ENCODE data around the gene NRP1.
"Not testable (repeated sequence)": the region's sequence is repeated elsewhere in the genome, so short reads cannot be mapped to it uniquely, and the experiment has no call there.

Gene NRP1

DNA sequence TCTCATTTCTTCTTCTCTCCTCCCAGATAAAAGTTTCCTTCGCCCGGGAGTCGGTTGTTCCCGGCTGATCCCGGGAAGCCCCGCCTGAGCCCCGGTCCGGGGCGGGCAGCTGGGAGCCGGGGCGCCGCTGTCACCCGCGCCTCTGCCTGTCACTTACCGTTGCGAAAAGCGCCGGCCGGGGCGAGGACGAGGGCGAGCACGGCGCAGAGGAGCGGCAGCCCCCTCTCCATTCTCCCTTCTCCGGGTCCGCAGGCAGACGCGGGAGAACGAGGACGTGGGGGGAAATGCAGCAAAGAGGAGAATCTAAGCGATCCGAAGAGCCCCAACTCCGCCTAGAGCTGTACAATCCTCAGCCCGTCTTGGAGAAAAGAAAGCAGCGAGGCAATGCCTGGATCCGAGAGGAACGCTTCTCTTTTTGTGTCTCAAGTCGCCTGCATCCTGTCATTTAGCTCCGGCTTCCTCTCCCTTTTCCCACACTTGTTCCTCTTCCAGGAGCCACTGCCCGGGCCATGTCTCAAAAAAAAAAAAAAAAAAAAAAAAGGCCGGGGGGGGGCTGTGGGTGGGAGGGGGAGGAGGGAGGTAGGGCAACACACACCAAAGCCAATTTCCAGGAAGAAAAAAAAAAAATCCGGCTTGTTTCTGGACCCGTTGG lies at the start of gene NRP1:
NRP1 (minus strand) TSS at position 515 of the 652 bp plus-strand sequence; CDS start at position 230, 285 bp downstream.
- DNase-seq (ENCODE audit: low spot score) = no peak

DNA sequence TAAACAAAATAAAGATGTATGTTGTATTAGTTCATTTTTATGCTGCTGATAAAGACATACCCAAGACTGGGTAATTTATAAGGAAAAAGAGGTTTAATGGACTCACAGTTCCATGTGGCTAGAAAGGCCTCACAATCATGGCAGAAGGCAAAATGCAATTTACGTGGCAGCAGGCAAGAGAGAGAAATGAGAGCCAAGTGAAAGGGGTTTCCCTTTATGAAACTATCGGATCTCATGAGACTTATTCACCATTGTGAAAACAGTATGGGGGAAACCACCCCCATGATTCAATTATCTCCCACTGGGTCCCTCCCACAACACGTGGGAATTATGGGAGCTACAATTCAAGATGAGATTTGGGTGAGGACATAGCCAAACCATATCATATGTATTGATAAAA lies 49.7 kb upstream of the NRP1 start:
- DNase-seq (ENCODE audit: low spot score) = not testable (repeated sequence)

DNA sequence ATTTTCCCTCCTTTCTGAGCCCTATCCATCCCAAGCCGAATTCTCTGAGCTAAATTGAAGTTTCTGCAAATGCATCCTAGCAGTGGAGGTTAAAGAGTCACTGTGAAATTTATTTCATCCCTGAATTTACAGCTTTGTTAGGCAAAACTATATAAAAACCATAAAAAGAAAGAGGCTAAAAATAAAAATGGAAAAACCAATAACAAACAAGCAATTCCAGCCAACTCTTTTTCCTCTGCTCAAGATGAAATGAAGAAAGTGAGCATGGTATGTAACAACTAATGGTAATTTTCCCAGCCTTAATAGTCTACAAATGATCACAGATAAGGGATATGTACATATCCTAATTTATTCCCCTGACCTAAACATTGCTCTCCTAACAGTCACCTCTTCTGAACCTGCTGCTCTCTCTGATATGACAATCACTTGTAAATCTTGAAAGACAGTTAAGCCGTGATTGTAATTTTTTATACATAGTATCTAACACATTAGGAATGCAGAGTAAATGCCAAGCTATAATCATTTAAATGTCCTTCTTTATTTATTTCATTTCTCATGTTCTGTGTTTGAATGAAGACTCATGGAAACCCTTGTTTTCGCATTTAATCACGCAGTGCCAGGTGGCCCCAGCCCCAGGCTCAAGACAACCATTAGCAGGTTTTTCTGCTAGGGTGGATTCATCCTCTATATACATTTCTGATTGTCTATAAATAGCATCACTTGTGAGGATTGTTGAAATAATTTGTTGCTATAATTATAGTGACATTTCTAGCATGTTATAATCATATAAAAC lies 48.6 kb upstream of the NRP1 start:
- DNase-seq (ENCODE audit: low spot score) = no peak

DNA sequence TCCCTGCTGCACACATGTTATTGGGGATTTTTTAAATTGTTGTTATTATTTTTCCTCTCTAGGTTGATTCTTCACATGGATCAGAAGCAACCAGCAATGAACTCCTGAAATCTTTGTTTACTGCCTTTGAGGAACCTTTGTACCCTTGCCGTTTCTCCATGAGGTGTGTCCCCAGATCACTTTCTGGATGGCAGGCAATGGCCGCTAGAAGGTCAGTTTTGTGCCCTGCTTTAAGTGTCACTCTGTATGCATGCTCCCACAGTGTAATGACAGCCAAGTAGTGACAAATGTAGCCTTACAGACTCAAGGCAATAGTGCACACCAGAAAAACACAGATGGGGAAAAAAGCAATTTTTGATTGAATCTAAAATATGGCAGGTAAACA lies 47.7 kb upstream of the NRP1 start:
- no peak for DNase-seq (ENCODE audit: low spot score)

DNA sequence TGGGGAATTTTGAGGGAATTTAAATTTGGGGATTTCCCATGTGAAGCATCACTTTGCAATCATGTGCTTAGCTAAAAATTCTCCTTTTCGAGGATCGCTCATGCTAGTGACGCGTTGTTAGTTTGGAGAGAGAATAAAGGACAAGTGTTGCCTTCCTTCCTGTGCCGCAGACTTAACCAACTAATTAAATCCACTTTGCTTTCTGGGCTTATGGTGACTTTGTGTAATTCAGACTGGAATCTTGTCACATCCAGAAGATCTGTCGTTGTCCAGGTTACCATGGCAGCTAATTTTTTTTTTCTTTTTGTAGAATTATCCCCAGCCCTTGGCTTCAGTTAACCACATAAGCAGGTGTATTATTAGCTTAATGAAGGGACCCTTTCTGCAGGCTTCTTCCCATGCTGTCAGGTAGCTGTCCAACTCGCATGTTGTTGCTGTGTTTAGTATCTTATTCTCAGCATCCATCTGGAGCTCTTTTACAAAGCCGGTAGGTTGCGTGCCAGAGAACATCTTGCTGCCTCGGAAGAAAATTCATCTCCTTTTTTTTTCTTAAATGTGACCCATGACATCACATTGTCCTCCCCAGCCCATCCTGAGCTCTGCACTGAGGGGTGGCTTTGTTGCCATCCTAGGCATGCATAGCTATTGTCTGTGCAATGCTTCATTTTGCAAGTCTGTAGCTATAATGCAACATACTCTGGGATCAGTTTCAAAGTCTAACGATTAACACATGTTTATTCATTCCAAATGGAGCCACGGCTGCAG lies 47.2 kb upstream of the NRP1 start:
- DNase-seq (ENCODE audit: low spot score) = no peak

DNA sequence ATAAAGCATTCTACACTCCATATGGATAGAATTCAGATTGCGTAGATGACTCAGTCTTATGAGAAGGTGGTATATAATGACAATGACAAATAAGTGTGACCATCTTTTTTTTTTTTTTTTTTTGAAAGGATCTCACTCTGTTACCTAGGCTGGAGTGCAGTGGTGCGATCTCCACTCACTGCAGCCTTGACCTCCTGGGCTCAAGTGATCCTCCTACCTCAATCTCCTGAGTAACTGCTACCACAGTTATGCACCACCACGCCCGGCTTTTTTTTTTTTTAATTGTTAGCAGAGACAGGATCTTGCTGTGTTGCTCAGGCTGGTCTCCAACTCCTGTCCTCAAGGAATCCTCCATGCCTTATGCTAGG lies 43.2 kb upstream of the NRP1 start:
- DNase-seq (ENCODE audit: low spot score) = no peak

DNA sequence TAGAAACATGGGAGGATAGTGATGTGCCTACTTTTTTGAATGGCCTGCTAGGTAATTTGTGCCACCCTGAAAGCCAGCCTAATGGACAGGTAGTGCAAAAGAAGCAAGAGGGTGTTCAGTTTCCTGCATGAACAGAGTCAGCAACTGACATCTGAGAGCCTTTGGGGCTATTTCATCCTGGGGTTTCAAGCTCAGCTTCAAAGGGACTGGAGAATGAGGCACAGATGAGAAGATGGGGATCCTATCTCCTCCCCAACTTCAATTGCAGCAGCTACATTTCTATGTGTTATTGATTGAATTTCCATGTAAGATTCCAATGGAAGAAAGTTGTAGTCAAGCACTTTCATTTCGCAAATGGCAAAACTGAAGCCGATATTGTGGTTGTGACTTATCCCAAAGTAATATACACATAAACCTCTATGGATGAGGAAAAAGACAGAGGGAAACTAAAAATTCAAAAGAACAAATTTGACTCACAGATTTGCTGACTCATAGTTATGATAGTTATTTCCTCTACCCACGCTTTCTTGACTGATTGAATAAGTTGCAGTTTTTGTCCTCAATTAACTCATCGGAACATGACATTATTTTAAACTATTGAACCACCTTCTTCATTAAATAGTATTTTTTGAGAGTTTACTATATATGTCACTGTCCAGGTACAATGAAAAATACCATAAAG lies 42.6 kb upstream of the NRP1 start:
- no peak for DNase-seq (ENCODE audit: low spot score)

DNA sequence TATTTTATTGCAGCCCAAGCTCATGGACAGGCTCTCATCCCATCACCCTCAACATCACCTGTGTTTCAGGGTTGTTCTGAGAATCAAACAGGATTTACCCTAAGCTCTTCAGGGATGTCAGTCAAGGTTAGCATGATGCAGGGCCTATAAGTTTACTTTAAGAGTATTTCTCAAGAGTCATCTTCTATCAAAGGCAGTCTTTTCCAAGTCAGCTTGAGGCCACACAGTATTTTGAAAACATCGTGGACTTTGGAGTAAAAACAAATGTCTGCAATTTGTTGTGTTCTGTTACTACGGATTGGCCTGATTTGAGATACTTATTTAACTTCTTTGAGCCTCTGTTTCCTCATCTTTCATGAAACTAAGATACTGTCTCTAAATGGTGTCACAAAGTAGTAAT lies 42.0 kb upstream of the NRP1 start:
- DNase-seq (ENCODE audit: low spot score) = no peak

DNA sequence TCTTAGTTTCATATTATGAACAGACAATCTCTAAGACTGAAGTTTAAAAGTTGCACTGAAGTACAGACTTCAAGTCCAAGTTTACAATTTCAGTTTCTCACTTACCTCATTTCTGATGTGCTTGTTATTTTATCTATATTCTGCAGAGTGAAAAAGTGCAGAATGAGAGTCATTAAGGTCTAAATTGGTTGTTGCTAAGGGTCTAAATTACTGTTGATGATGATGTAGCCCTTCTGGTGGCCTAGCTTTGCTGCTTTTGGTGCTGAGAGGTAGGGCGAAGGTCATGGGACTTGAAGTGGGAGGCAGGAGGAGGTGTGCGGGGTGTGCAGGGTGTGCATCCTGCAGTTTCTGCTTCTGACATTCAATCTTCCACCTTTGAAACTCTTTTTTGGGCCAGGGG lies 38.8 kb upstream of the NRP1 start:
- no peak for DNase-seq (ENCODE audit: low spot score)

DNA sequence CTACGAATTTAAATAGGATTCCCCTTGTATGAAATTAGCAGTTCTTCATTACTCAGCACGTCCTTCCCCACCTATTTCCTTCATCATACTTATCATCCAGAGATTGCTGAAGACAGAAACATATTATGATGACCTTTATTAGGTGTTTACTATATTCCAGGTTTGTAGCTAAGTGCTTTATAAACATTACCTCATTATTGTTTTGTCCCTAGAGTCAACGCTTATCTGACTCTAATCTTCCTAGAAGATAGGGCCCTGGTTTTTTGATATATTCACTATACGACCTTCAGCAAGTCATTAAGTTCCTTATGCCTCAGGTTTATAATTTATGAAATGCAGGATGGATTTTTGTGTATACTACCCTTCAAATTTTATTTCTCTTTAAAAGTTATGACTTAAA lies 36.8 kb upstream of the NRP1 start:
- no peak for DNase-seq (ENCODE audit: low spot score)

DNA sequence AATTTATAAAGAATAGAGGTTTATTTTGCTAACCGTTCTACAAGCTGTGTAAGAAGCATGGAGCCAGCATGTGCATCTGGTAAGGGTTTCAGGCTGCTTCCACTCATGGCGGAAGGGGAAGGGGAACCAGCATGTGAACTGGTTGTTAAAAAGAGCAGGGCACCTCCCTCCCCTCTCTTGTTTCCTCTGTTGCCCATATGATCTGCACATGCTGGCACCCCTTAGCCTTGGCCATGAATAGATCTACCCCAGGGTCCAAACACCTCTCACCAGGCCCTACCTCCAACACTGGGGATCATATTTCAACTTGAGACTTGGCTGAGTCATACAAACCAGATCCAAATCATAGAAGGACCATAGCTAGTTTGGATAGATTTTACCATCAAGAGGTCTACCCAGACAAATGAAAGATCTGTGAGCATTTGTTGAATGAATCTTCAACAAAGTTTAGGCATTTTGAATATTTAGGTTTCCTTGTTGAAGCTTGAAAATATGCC lies 36.0 kb upstream of the NRP1 start:
- DNase-seq (ENCODE audit: low spot score) = no peak

DNA sequence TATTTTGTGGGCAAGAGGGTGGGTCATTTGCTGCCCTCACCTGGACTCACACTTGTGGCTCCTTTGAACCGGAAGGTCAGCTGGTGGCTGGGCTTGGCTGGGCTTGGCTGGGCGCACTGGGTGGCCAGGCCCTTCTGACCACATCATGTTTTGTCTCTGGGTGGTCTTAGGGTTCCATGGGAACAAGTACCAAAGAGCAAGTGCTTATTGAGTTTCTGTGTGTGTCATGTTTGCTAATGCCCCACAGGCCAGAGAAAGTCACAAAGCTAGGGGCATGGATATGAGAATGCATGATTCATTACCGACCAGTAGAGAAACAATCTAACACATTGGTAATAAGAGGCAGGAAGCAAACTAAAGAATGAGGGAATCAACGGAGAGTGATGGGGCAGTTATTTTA lies 33.6 kb upstream of the NRP1 start:
- DNase-seq (ENCODE audit: low spot score) = no peak

DNA sequence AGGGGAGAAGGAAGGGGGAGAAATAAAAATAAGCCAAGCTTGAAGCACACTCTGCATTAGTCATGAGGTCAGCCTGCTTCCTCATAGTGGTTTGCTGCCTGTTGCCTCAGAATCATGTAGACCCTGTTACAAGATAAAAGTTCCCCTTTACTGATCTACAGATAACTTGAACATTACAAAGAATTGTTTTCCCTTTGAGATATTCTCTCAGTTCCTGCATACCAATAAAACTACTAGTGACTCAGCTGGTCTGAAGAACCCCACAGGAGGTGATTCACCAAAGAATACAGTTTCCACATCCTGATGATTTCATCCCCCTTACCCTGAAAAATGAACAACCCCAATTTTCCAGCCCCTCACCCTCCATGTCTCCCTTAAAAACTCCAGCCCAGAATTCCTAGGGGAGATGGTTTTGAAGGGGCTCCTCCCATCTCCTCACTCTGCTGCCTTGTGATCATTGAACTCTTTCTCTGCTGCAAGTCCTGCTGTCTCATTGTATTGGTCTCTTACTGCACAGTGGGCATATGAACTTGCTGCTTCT lies 31.5 kb upstream of the NRP1 start:
- no peak for DNase-seq (ENCODE audit: low spot score)

DNA sequence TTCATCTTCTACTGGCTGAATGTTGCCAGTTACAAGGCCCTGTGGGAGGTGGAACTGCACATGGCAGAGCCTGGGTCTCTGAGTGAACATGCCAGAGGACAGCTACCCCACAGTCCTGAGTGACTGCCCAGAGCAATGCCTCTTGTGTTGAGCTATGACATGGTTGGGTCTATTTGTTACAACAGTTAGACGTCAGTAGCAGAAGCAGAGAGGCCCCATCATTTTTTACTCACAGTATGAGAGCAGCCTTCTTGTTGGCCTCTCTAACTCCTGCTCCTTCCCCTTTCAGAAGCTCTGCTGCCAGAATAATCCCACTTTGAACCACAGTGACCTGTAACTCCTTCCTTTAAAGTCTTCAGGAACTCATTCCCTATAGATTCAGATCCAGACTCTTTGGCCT lies 30.8 kb upstream of the NRP1 start:
- DNase-seq (ENCODE audit: low spot score) = no peak

DNA sequence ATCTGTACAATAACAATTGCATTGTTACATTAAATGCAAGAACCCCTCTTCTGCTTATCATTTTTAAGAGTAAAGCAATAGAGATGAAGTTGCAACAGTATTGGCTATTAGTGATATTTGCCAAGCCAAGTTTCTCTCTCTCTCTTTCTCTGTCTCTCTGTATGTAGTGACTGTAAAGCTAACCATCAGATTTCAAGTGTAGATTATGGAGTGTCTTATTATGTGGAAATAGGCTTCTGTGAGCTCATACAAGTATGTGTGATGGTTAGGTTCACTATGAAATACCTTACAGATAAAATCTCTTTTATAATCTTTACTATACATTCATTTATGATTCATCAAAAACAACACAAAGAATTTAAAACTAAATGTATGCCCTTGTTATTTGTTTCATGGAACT lies 28.6 kb upstream of the NRP1 start:
- DNase-seq (ENCODE audit: low spot score) = no peak

DNA sequence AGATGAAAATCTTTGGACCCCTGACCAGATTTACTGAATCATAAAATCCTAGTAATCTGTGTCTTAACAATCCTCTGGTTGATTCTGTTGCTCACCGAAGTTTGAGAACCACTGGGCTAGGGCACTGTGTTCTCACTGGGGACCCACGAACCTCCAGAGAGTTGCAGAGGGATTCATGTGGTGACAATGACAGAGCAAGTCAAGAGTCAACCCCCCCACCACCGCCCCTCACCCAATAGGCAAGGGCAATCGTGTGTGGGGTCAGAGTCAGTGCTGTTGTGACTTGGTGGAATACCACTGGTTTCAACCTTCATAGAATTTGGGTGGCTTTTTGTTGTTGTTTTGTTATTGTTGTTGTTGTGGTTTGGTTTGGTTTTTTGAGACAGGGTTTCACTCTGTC lies 23.5 kb upstream of the NRP1 start:
- DNase-seq (ENCODE audit: low spot score) = no peak

DNA sequence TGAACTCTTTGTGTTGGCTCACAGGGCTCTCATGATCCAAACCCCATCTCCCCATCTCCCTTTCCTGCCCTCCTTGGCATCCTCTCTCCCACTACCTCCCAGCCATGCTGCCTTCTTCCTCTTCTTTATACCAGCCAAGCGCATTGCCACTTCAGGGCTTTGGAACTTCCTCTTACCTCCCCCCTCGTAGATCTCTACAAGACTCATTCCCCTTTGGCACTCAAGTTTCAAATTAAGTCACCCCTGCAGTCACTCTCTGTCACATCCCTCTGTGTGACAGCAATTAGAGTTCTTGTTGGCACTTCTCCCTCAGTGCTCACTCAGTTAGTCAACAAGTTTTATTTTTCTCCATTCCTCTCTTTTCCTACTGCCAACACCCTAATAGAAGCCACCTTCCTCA lies 20.8 kb upstream of the NRP1 start:
- no peak for DNase-seq (ENCODE audit: low spot score)

DNA sequence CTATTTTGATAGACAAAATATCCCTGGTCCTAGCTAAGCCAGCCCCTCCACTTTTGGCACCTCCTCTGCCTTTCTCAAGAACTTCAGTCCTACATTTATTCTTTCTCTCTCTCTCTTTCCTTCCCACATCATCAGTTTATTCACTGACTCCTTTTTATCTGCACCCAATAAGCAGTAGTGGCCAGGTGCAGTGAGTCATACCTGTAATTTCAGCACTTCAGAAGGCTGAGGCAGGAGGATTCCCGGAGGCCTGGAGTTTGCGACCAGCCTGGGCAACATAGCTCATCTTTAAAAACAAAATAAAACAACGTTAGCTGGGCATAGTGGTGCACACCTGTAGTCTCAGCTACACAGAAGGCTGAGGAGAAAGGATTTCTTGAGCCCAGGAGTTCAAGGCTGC lies 19.4 kb upstream of the NRP1 start:
- no peak for DNase-seq (ENCODE audit: low spot score)

DNA sequence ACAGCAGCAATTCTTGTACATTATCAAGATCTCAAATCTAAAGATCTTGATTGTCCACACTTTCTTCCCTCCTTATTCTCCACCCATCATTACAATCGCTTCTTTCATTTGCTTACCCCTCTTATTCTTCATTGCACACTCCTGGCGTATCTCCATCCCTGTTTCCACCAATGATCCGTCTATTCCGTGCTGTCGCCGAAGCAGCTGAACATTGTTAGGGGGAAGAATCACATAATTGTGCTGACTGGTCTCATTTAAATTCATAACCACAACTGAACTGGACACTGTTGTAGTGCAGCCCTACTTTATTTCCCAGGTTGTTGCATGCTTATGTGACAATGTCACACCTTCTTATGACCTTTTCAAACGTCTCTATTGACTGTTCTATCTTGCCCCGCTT lies 18.9 kb upstream of the NRP1 start:
- DNase-seq (ENCODE audit: low spot score) = no peak

DNA sequence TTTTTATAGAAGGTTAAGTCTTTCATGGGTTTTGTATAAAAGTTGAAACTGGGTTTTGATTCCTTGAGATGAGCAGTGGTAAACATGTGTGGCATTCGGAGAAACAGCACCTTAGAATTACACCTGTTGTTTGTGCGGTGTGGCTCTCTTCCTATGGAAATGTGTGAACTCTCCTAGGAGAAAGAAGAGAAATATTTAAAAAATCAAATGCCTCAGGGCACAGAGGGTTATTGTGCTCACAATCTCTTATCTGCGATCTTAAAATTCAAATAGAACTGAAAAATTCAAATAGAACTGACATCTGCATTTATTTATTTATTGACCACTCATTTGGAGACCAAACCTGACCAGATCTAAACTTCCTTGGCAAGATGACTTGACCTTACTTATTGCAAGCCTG lies 18.1 kb upstream of the NRP1 start:
- no peak for DNase-seq (ENCODE audit: low spot score)

DNA sequence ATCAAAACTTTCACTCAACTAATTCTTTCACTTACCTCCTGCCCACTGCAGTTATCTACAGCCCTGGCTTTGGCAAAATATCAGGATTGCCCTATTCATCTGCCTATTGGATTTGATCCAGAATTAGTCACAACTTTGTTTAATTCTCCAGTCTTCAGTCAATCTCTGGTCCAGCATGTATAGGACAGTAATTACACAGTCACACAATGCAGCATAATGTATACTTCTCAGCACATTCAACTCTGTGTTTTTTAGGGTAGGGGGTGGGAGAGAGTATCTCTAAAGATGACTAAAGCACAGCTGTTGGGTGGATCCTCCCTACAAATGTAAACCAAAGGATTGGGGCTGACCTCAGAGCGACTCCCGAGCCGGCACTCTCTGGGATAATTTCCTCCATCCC lies 17.7 kb upstream of the NRP1 start:
- no peak for DNase-seq (ENCODE audit: low spot score)

DNA sequence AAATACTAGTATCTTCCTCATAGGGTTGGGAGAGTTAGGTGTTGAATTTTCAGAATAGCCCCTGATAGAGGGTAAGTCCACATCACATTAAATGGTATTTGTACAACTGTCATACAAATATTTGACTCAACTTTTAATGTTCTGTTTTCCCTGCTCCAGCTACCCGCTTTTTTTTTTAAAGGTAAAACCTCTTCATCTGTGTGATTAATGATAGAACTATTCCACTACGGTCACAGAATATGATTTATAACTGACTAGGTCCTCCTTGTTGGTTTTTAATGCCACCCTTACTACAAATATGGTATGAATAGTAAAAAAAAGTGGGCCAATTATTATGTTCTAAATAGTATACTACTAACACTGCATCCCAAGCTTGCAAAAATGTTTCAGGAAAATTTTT lies 15.6 kb upstream of the NRP1 start:
- DNase-seq (ENCODE audit: low spot score) = no peak

Data from NAMALWA (cell line).